Stimulated activated CD8-positive, alpha-beta memory T cell treated with anti-CD3 and anti-CD28 coated beads, Interleukin-4, amount 100 ng/mL, for 24 hours (primary cell): ENCODE measurements around the gene ZBTB20.
A peak's percentile ranks its signal among the peaks of the same experiment; 100 is the strongest.

Experiments
- DNase-seq: peaks from one replicate; pipeline ENCODE4 v3.0.0-alpha.2; 2020; ENCODE audit warnings: low read depth

The ZBTB20 gene

GRCh38 chr3:115087512-115087911 is 59.6 kb downstream of the ZBTB20 start:
- no peak for DNase-seq

GRCh38 chr3:115086344-115086743 is 60.7 kb downstream of the ZBTB20 start:
- no peak for DNase-seq

GRCh38 chr3:115085197-115085865 is 61.8 kb downstream of the ZBTB20 start:
- no peak for DNase-seq

- no peak for DNase-seq
These were observed 62.4 kb downstream of the ZBTB20 start for GRCh38 chr3:115084686-115085085.

GRCh38 chr3:115082260-115082659 is 64.8 kb downstream of the ZBTB20 start:
- DNase-seq = no peak

- DNase-seq = no peak
These were observed 65.6 kb downstream of the ZBTB20 start for GRCh38 chr3:115081444-115081843.

- no peak for DNase-seq
These were observed 69.4 kb downstream of the ZBTB20 start for GRCh38 chr3:115077501-115078250.

GRCh38 chr3:115074502-115074901 is 72.6 kb downstream of the ZBTB20 start:
- no peak for DNase-seq

GRCh38 chr3:115072265-115073021 is 74.6 kb downstream of the ZBTB20 start:
- DNase-seq = no peak

GRCh38 chr3:115071601-115072000 is 75.5 kb downstream of the ZBTB20 start:
- DNase-seq = no peak

GRCh38 chr3:115071166-115071565 is 75.9 kb downstream of the ZBTB20 start:
- DNase-seq = no peak

- DNase-seq = no peak
These were observed 78.3 kb downstream of the ZBTB20 start for GRCh38 chr3:115068799-115069198.

GRCh38 chr3:115062412-115062956 is 84.6 kb downstream of the ZBTB20 start:
- DNase-seq = no peak

- no peak for DNase-seq
These were observed 85.1 kb downstream of the ZBTB20 start for GRCh38 chr3:115062009-115062408.

GRCh38 chr3:115052906-115053305 is 94.2 kb downstream of the ZBTB20 start:
- no peak for DNase-seq

GRCh38 chr3:115042351-115042750 is 104.7 kb downstream of the ZBTB20 start:
- DNase-seq = no peak

GRCh38 chr3:115040673-115041286 is 106.3 kb downstream of the ZBTB20 start:
- peak; percentile 7 for DNase-seq

GRCh38 chr3:115040246-115040645 is 106.8 kb downstream of the ZBTB20 start:
- no peak for DNase-seq

GRCh38 chr3:115038817-115039216 is 108.3 kb downstream of the ZBTB20 start:
- no peak for DNase-seq

GRCh38 chr3:115022835-115023398 is 124.2 kb downstream of the ZBTB20 start:
- no peak for DNase-seq

- DNase-seq = no peak
These were observed 124.9 kb downstream of the ZBTB20 start for GRCh38 chr3:115022199-115022598.

GRCh38 chr3:115021061-115021460 is 126.0 kb downstream of the ZBTB20 start:
- no peak for DNase-seq
